GM12878 (cell line): ENCODE results near the gene AFAP1L2. TPM values are rescaled to one million over a fixed set of nuclear protein-coding genes. Genes with fewer than 3 reads are reported as not detected.

Source experiments
- ATAC-seq: fragments of 200-7000 bp; cut with Tn5 transposase; 3 replicates; pipeline ENCODE4 v1.9.1; 2020; ENCODE audit warnings: mild to moderate bottlenecking, moderate library complexity
- BruUV-seq: library from RNA; stranded (reverse); fragments of 400-500 nt; replicated peaks from 2 replicates; lab custom pipeline; 2021; lab: Mats Ljungman, UMichigan
- CTCF ChIA-PET: fragments of 300-600 bp; sonication (Branson Sonifier 250); formaldehyde crosslinking; extraction: SDS; loops from one replicate; lab custom pipeline; 2021; ENCODE audit warnings: inconsistent platforms; lab: Yijun Ruan, JAX
- POLR2A ChIA-PET: fragments of 350-600 bp; formaldehyde crosslinking; extraction: SDS; loops from one replicate; lab custom pipeline; 2021; ENCODE audit warnings: inconsistent platforms; lab: Charles Lee
- RAD21 ChIA-PET: fragments of 300-600 bp; sonication (Branson Sonifier 250); formaldehyde crosslinking; loops from one replicate; lab custom pipeline; 2023; ENCODE audit warnings: antibody characterized with exemption; ENCODE audit not compliant: unreplicated experiment; lab: Charles Lee
- SMC1A ChIA-PET: fragments of 300-600 bp; sonication (Branson Sonifier 250); formaldehyde crosslinking; loops from one replicate; lab custom pipeline; 2023; ENCODE audit not compliant: unreplicated experiment, uncharacterized antibody; lab: Charles Lee
- DNase-seq: peaks from one replicate; pipeline ENCODE4 v3.0.0-alpha.2; 2011; ENCODE audit warnings: low read depth, low spot score
- FAIRE-seq: peaks from 3 replicates; lab custom pipeline; 2011; peaks lifted over from hg19 to GRCh38; lab: Jason Lieb, UNC
- H2AFZ ChIP-seq: 2 replicates; pipeline ENCODE4 v1.6.0; 2011; ENCODE audit warnings: low read depth, low read length, control low read depth; ENCODE audit not compliant: control insufficient read depth
- H3K27ac ChIP-seq: 2 replicates; pipeline ENCODE4 v1.5.1; 2011; ENCODE audit warnings: control low read depth; ENCODE audit not compliant: control insufficient read depth, insufficient read depth
- H3K27me3 ChIP-seq, 2 experiments: replicated peaks in 1 of 2; 2 replicates each; pipeline versions ENCODE4 v1.6.0 to v1.6.1; 2011; ENCODE audit warnings: low read length in 1 of 2; ENCODE audit not compliant: control insufficient read depth in 2 of 2, insufficient read depth in 2 of 2
- H3K36me3 ChIP-seq, 2 experiments: 2 replicates each; pipeline ENCODE4 v1.5.1; 2011; ENCODE audit warnings: low read length in 1 of 2; ENCODE audit not compliant: control insufficient read depth in 2 of 2, insufficient read depth in 2 of 2
- H3K4me1 ChIP-seq: 2 replicates; pipeline ENCODE4 v1.6.1; 2011; ENCODE audit warnings: mild to moderate bottlenecking, low read length, moderate library complexity, mixed read lengths; ENCODE audit not compliant: control insufficient read depth, insufficient read depth
- H3K4me2 ChIP-seq: 2 replicates; pipeline ENCODE4 v1.6.0; 2011; ENCODE audit warnings: control low read depth; ENCODE audit not compliant: control insufficient read depth, insufficient read depth
- H3K4me3 ChIP-seq: fragments of 200-600 bp; sonication (generic); 2 replicates; pipeline ENCODE4 v1.5.1; 2016
- H3K79me2 ChIP-seq: 2 replicates; pipeline ENCODE4 v1.6.0; 2011; ENCODE audit warnings: low read length; ENCODE audit not compliant: control insufficient read depth, insufficient read depth
- H3K9ac ChIP-seq: 2 replicates; pipeline ENCODE4 v1.8.0; 2011; ENCODE audit warnings: low read length, control low read depth, mixed read lengths; ENCODE audit not compliant: control insufficient read depth, insufficient read depth
- H3K9me3 ChIP-seq: replicated peaks from 3 replicates; pipeline ENCODE4 v1.5.1; 2011; ENCODE audit warnings: mild to moderate bottlenecking, low read length; ENCODE audit not compliant: control insufficient read depth, insufficient read depth
- H4K20me1 ChIP-seq: 2 replicates; pipeline ENCODE4 v1.6.0; 2011; ENCODE audit not compliant: control insufficient read depth, insufficient read depth
- ESRRA ChIP-seq: IDR thresholded peaks from 2 replicates; pipeline ENCODE4 v1.6.1; 2012; ENCODE audit warnings: mild to moderate bottlenecking, low read length, improper control_type of control experiment
- FOXM1 ChIP-seq: IDR thresholded peaks from 2 replicates; pipeline ENCODE4 v1.6.1; 2012; ENCODE audit warnings: low read depth, mild to moderate bottlenecking, inconsistent platforms, low read length, moderate library complexity
- MEF2B ChIP-seq: fragments of 450-650 bp; IDR thresholded peaks from 2 replicates; pipeline ENCODE4 v1.6.1; 2018; ENCODE audit warnings: mild to moderate bottlenecking, moderate library complexity; ENCODE audit not compliant: partially characterized antibody, poor library complexity, severe bottlenecking
- MTA2 ChIP-seq: fragments of 450-650 bp; IDR thresholded peaks from 2 replicates; pipeline ENCODE4 v1.6.1; 2016; ENCODE audit warnings: low read depth, mild to moderate bottlenecking, moderate library complexity
- RCOR1 ChIP-seq: conservative IDR thresholded peaks from 2 replicates; pipeline ENCODE4 v1.6.1; 2012; ENCODE audit warnings: low read depth, low read length, improper control_type of control experiment
- SIN3A ChIP-seq: IDR thresholded peaks from 2 replicates; pipeline ENCODE4 v1.6.1; 2012; ENCODE audit warnings: low read depth, low read length, improper control_type of control experiment
- WGBS: methylation state at CpG from one replicate; pipeline ENCODE4 v1.1.6; 2016; ENCODE audit warnings: low lambda C conversion rate; ENCODE audit not compliant: insufficient replicate concordance, insufficient coverage; ENCODE audit errors: missing lambda C conversion rate; 5-methylcytosine and 5-hydroxymethylcytosine counted together
- in situ Hi-C: fragments of 300-500 bp; cut with MboI; formaldehyde crosslinking; loops from 9 replicates; pipeline ENCODE4 v1.14.3; 2018; ENCODE audit warnings: mixed read lengths
- intact Hi-C: fragments of 100-400 bp; cut with micrococcal nuclease; formaldehyde crosslinking; loops from one replicate; pipeline ENCODE4 v1.14.2; 2022; ENCODE audit not compliant: unreplicated experiment
- polyA plus RNA-seq, 11 experiments: library from polyadenylated mRNA; depleted of rRNA in 4 of 11; unstranded in 6 of 11; stranded (reverse) in 5 of 11; fragments of >200 nt; fragmentation: Nextera tagmentation in 4 of 11; fragmentation: Illumina TruSeq in 1 of 11; extraction: Ambion mirVana in 4 of 11; extraction: Trizol in 1 of 11; gene quantifications; 1 replicate in 1 of 11; 2 replicates in 10 of 11; pipeline versions ENCODE4 v1.2.1 to v1.2.3, GENCODE V29; 2011 to 2016; ENCODE audit warnings: inconsistent platforms in 2 of 11, missing spikeins in 2 of 11, low read depth in 1 of 11
- total RNA-seq, 4 experiments: library from RNA; depleted of rRNA in 3 of 4; stranded (reverse); fragments of >200 nt in 3 of 4; fragmentation: Illumina TruSeq in 1 of 4; extraction: Trizol in 1 of 4; gene quantifications; 2 replicates each; pipeline versions ENCODE4 v1.2.1 to v1.2.3, GENCODE V29; 2013 to 2021
- TF ChIP-seq, protein P1 (sequence below): IDR thresholded peaks from 2 replicates; pipeline ENCODE4 v1.6.1; 2012; ENCODE audit warnings: mild to moderate bottlenecking, low read depth, low read length
- TF ChIP-seq, protein P2 (sequence below), 3 experiments: IDR thresholded peaks in 2 of 3; conservative IDR thresholded peaks in 1 of 3; 2 replicates each; pipeline ENCODE4 v1.5.1; 2011; ENCODE audit warnings: low read depth in 3 of 3, low read length in 3 of 3, mild to moderate bottlenecking in 3 of 3, control low read depth in 2 of 3, moderate library complexity in 2 of 3, inconsistent platforms in 1 of 3, mixed read lengths in 1 of 3; ENCODE audit not compliant: control insufficient read depth in 2 of 3, insufficient read depth in 1 of 3; ENCODE audit errors: extremely low read depth in 1 of 3
- TF ChIP-seq, protein P3 (sequence below): fragments of 450-650 bp; formaldehyde crosslinking; IDR thresholded peaks from 2 replicates; pipeline ENCODE4 v1.5.0; 2022; ENCODE audit warnings: mild to moderate bottlenecking, missing genetic modification characterization
- TF ChIP-seq, protein P4 (sequence below): fragments of 150-350 bp; IDR thresholded peaks from 2 replicates; pipeline ENCODE4 v1.6.1; 2016; ENCODE audit warnings: low read depth, low read length

AFAP1L2 gene
- total and polyA plus RNA-seq, 10 of the 15 experiments (the other 5 are each of a cell fraction or from before 2014, with no cell fraction given), result 0.03 to 4.0 (median 0.34) TPM

DNA sequence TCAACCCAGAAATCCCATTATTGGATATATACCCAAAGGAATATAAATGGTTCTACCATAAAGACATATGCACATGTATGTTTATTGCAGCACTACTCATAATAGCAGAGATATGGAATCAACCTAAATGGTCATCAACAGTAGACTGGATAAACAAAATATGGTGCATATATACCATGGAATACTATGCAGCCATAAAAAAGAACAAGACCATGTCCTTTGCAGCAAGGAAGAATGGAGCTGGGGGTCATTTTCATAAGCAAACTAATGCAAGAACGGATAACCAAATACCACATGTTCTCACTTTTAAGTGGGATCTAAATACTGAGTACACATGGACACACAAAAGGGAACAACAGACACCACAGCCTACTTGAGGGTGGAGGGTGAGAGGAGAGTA, 2.2 kb upstream of the AFAP1L2 start:
- Histone ChIP-seq H3K9me3 (no peaks in the 10 kb centered on the region), H3K4me1 (peaks cover 8% of the 10 kb centered on the region), H3K9ac (no peak overlapping the region), H4K20me1 (no peaks in the 10 kb centered on the region), H3K79me2 (no peaks in the 10 kb centered on the region)
- ChIA-PET SMC1A (no interaction called here), CTCF (no interaction called here)
- in situ Hi-C loops, result no loop called here
- TF ChIP-seq ESRRA (no peak), MEF2B (no peak), FOXM1 (no peak), MTA2 (no peak), SIN3A (no peak), RCOR1 (no peak)
- TF ChIP-seq, protein P1, sequence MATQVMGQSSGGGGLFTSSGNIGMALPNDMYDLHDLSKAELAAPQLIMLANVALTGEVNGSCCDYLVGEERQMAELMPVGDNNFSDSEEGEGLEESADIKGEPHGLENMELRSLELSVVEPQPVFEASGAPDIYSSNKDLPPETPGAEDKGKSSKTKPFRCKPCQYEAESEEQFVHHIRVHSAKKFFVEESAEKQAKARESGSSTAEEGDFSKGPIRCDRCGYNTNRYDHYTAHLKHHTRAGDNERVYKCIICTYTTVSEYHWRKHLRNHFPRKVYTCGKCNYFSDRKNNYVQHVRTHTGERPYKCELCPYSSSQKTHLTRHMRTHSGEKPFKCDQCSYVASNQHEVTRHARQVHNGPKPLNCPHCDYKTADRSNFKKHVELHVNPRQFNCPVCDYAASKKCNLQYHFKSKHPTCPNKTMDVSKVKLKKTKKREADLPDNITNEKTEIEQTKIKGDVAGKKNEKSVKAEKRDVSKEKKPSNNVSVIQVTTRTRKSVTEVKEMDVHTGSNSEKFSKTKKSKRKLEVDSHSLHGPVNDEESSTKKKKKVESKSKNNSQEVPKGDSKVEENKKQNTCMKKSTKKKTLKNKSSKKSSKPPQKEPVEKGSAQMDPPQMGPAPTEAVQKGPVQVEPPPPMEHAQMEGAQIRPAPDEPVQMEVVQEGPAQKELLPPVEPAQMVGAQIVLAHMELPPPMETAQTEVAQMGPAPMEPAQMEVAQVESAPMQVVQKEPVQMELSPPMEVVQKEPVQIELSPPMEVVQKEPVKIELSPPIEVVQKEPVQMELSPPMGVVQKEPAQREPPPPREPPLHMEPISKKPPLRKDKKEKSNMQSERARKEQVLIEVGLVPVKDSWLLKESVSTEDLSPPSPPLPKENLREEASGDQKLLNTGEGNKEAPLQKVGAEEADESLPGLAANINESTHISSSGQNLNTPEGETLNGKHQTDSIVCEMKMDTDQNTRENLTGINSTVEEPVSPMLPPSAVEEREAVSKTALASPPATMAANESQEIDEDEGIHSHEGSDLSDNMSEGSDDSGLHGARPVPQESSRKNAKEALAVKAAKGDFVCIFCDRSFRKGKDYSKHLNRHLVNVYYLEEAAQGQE, result no peak
- TF ChIP-seq, protein P2, sequence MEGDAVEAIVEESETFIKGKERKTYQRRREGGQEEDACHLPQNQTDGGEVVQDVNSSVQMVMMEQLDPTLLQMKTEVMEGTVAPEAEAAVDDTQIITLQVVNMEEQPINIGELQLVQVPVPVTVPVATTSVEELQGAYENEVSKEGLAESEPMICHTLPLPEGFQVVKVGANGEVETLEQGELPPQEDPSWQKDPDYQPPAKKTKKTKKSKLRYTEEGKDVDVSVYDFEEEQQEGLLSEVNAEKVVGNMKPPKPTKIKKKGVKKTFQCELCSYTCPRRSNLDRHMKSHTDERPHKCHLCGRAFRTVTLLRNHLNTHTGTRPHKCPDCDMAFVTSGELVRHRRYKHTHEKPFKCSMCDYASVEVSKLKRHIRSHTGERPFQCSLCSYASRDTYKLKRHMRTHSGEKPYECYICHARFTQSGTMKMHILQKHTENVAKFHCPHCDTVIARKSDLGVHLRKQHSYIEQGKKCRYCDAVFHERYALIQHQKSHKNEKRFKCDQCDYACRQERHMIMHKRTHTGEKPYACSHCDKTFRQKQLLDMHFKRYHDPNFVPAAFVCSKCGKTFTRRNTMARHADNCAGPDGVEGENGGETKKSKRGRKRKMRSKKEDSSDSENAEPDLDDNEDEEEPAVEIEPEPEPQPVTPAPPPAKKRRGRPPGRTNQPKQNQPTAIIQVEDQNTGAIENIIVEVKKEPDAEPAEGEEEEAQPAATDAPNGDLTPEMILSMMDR (IDR thresholded peaks at IDR 0.05 in 2 of 3, conservative IDR thresholded peaks at IDR 0.05 in 1 of 3; ENCODE audit: control insufficient read depth in 2 of 3, extremely low read depth in 1 of 3, insufficient read depth in 1 of 3, low read depth in 3 of 3, low read length in 3 of 3), result no peak
- TF ChIP-seq, protein P3, sequence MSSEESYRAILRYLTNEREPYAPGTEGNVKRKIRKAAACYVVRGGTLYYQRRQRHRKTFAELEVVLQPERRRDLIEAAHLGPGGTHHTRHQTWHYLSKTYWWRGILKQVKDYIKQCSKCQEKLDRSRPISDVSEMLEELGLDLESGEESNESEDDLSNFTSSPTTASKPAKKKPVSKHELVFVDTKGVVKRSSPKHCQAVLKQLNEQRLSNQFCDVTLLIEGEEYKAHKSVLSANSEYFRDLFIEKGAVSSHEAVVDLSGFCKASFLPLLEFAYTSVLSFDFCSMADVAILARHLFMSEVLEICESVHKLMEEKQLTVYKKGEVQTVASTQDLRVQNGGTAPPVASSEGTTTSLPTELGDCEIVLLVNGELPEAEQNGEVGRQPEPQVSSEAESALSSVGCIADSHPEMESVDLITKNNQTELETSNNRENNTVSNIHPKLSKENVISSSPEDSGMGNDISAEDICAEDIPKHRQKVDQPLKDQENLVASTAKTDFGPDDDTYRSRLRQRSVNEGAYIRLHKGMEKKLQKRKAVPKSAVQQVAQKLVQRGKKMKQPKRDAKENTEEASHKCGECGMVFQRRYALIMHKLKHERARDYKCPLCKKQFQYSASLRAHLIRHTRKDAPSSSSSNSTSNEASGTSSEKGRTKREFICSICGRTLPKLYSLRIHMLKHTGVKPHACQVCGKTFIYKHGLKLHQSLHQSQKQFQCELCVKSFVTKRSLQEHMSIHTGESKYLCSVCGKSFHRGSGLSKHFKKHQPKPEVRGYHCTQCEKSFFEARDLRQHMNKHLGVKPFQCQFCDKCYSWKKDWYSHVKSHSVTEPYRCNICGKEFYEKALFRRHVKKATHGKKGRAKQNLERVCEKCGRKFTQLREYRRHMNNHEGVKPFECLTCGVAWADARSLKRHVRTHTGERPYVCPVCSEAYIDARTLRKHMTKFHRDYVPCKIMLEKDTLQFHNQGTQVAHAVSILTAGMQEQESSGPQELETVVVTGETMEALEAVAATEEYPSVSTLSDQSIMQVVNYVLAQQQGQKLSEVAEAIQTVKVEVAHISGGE (CRISPR knock-in tag), result no peak
- TF ChIP-seq, protein P4, sequence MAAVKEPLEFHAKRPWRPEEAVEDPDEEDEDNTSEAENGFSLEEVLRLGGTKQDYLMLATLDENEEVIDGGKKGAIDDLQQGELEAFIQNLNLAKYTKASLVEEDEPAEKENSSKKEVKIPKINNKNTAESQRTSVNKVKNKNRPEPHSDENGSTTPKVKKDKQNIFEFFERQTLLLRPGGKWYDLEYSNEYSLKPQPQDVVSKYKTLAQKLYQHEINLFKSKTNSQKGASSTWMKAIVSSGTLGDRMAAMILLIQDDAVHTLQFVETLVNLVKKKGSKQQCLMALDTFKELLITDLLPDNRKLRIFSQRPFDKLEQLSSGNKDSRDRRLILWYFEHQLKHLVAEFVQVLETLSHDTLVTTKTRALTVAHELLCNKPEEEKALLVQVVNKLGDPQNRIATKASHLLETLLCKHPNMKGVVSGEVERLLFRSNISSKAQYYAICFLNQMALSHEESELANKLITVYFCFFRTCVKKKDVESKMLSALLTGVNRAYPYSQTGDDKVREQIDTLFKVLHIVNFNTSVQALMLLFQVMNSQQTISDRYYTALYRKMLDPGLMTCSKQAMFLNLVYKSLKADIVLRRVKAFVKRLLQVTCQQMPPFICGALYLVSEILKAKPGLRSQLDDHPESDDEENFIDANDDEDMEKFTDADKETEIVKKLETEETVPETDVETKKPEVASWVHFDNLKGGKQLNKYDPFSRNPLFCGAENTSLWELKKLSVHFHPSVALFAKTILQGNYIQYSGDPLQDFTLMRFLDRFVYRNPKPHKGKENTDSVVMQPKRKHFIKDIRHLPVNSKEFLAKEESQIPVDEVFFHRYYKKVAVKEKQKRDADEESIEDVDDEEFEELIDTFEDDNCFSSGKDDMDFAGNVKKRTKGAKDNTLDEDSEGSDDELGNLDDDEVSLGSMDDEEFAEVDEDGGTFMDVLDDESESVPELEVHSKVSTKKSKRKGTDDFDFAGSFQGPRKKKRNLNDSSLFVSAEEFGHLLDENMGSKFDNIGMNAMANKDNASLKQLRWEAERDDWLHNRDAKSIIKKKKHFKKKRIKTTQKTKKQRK, result no peak
- TF ChIP-seq, all 136 proteins: peak for 0
- RAD21 ChIA-PET, result no interaction called here
- ATAC-seq (no peak), DNase-seq (no peak), FAIRE-seq (no peak)
- no peak overlapping the region for H3K4me2 ChIP-seq
- 0% methylated on average over 1 of the region's 1 CpG for WGBS
- peaks cover 5 to 7% of the 10 kb centered on the region in 2 experiments; a peak in 3 of 4 replicates for H3K27me3 ChIP-seq
- H3K27ac ChIP-seq, result no peak overlapping the region
- BruUV-seq, result no TSS peak
- no peaks in the 10 kb centered on the region for H3K36me3 ChIP-seq
- POLR2A ChIA-PET, result interaction anchor here (1.1 kb wide), 1 partner anchor 21 kb away, joined by 3 read pairs; no protein-coding TSS in a partner anchor
- intact Hi-C loops, result no loop called here
- H3K4me3 ChIP-seq, result no peak overlapping the region
- H2AFZ ChIP-seq, result no peak overlapping the region
